SK-N-SH (cell line): ENCODE measurements around the gene PTK7. TPM values are rescaled to one million over a fixed set of nuclear protein-coding genes. Genes with fewer than 3 reads are reported as not detected.

Experiments used
- CTCF ChIA-PET: fragments of 300-600, 350-600 bp; formaldehyde crosslinking; extraction: SDS; loops from one replicate; lab custom pipeline; 2021; lab: Yijun Ruan, JAX
- POLR2A ChIA-PET: fragments of 350-600 bp; sonication (Branson Sonifier 250); formaldehyde crosslinking; extraction: SDS; loops from one replicate; lab custom pipeline; 2020; ENCODE audit warnings: antibody characterized with exemption, inconsistent platforms; lab: Yijun Ruan, JAX
- DNase-seq: peaks from one replicate; pipeline ENCODE4 v3.0.0; 2012
- H2AFZ ChIP-seq: fragments of 200-600 bp; sonication (generic); 2 replicates; pipeline ENCODE4 v1.8.1; 2016; ENCODE audit warnings: antibody characterized with exemption, mild to moderate bottlenecking, low read depth
- H3F3A ChIP-seq: fragments of 200-600 bp; sonication (generic); replicated peaks from 2 replicates; pipeline ENCODE3; 2016; ENCODE audit warnings: antibody characterized with exemption, mild to moderate bottlenecking; ENCODE audit not compliant: insufficient read depth
- H3K27ac ChIP-seq, 2 experiments: fragments of 200-500 bp in 1 of 2; fragments of 200-600 bp in 1 of 2; sonication (Bioruptor generic) in 1 of 2; sonication (generic), shearing (Covaris generic) in 1 of 2; 2 replicates each; pipeline versions ENCODE4 v1.5.1 to v1.6.1; 2014 to 2016; ENCODE audit warnings: low read depth in 2 of 2, inconsistent platforms in 1 of 2, low read length in 1 of 2, mild to moderate bottlenecking in 1 of 2, mixed read lengths in 1 of 2
- H3K27me3 ChIP-seq: fragments of 200-600 bp; sonication (generic), shearing (Covaris generic); 2 replicates; pipeline ENCODE4 v1.6.1; 2016; ENCODE audit warnings: mixed run types; ENCODE audit not compliant: insufficient read depth
- H3K36me3 ChIP-seq, 2 experiments: fragments of 200-500 bp in 1 of 2; fragments of 200-600 bp in 1 of 2; sonication (Bioruptor generic) in 1 of 2; sonication (generic) in 1 of 2; replicated peaks in 1 of 2; 2 replicates each; pipeline versions ENCODE3 to v1.5.1; 2014 to 2016; ENCODE audit warnings: low read length in 1 of 2, mild to moderate bottlenecking in 1 of 2; ENCODE audit not compliant: insufficient read depth in 2 of 2, control insufficient read depth in 1 of 2
- H3K4me1 ChIP-seq, 2 experiments: fragments of 200-500 bp in 1 of 2; fragments of 200-600 bp in 1 of 2; sonication (Bioruptor generic) in 1 of 2; sonication (generic), shearing (Covaris generic) in 1 of 2; 2 replicates each; pipeline versions ENCODE4 v1.5.1 to v1.6.1; 2014 to 2016; ENCODE audit warnings: low read depth in 1 of 2, low read length in 1 of 2, mixed run types in 1 of 2; ENCODE audit not compliant: insufficient read depth in 2 of 2, control insufficient read depth in 1 of 2
- H3K4me2 ChIP-seq: fragments of 200-600 bp; sonication (generic), shearing (Covaris generic); 2 replicates; pipeline ENCODE4 v1.6.1; 2017; ENCODE audit warnings: mixed run types
- H3K4me3 ChIP-seq, 2 experiments: fragments of 200-500 bp in 1 of 2; fragments of 200-600 bp in 1 of 2; sonication (Bioruptor generic) in 1 of 2; sonication (generic), shearing (Covaris generic) in 1 of 2; 2 replicates each; pipeline versions ENCODE4 v1.5.1 to v1.8.1; 2014 to 2016; ENCODE audit warnings: low read depth in 2 of 2, inconsistent platforms in 1 of 2, low read length in 1 of 2, mild to moderate bottlenecking in 1 of 2, mixed read lengths in 1 of 2, moderate library complexity in 1 of 2
- H3K79me2 ChIP-seq: fragments of 200-600 bp; sonication (generic); 2 replicates; pipeline ENCODE4 v1.8.1; 2017; ENCODE audit warnings: mild to moderate bottlenecking; ENCODE audit not compliant: insufficient read depth
- H3K9ac ChIP-seq: fragments of 200-600 bp; sonication (generic); 2 replicates; pipeline ENCODE4 v1.6.1; 2017; ENCODE audit warnings: mixed run types
- H3K9me2 ChIP-seq: fragments of 200-600 bp; sonication (generic); 2 replicates; pipeline ENCODE4 v1.6.1; 2017; ENCODE audit warnings: mixed run types
- H3K9me3 ChIP-seq: fragments of 200-600 bp; sonication (generic); 2 replicates; pipeline ENCODE4 v1.6.1; 2017; ENCODE audit warnings: mixed run types, mild to moderate bottlenecking, moderate library complexity
- H4K20me1 ChIP-seq: fragments of 200-600 bp; sonication (generic); 2 replicates; pipeline ENCODE4 v1.6.1; 2017; ENCODE audit warnings: mild to moderate bottlenecking, mixed run types; ENCODE audit not compliant: insufficient read depth
- EZH2phosphoT487 ChIP-seq: fragments of 200-600 bp; sonication (generic); IDR thresholded peaks from 2 replicates; pipeline ENCODE4 v1.6.1; 2017; ENCODE audit warnings: low read depth, mixed run types, mild to moderate bottlenecking, antibody characterized with exemption, moderate library complexity, borderline replicate concordance
- FOSL2 ChIP-seq: IDR thresholded peaks from 2 replicates; pipeline ENCODE4 v1.4.0; 2012; ENCODE audit warnings: low read depth, mild to moderate bottlenecking, moderate library complexity, borderline replicate concordance
- FOXM1 ChIP-seq: IDR thresholded peaks from 2 replicates; pipeline ENCODE4 v1.4.0; 2012; ENCODE audit warnings: low read depth, mild to moderate bottlenecking
- GATA2 ChIP-seq: sonication (generic); formaldehyde crosslinking; IDR thresholded peaks from 2 replicates; pipeline ENCODE4 v1.5.0; 2020; ENCODE audit warnings: mild to moderate bottlenecking, missing genetic modification reagents
- MXI1 ChIP-seq: IDR thresholded peaks from 2 replicates; pipeline ENCODE4 v1.6.1; 2012; ENCODE audit warnings: mild to moderate bottlenecking, low read depth, low read length, improper control_type of control experiment
- NRF1 ChIP-seq: IDR thresholded peaks from 2 replicates; pipeline ENCODE4 v1.6.1; 2012; ENCODE audit warnings: low read depth, mild to moderate bottlenecking, low read length
- POLR2AphosphoS5 ChIP-seq: IDR thresholded peaks from 2 replicates; pipeline ENCODE4 v1.6.1; 2012; ENCODE audit warnings: low read depth, low read length
- TCF12 ChIP-seq: IDR thresholded peaks from 2 replicates; pipeline ENCODE4 v1.4.0; 2012
- TEAD4 ChIP-seq: IDR thresholded peaks from 2 replicates; pipeline ENCODE4 v1.4.0; 2012; ENCODE audit warnings: mild to moderate bottlenecking, borderline replicate concordance; ENCODE audit not compliant: insufficient read depth
- WGBS: methylation state at CpG from one replicate; pipeline ENCODE4 v1.1.6; 2017; ENCODE audit warnings: low lambda C conversion rate; 5-methylcytosine and 5-hydroxymethylcytosine counted together
- polyA plus RNA-seq, 3 experiments: library from polyadenylated mRNA; depleted of rRNA; stranded (reverse); fragments of >200 nt; gene quantifications; 2 replicates each; pipeline ENCODE4 v1.2.3, GENCODE V29; 2012
- TF ChIP-seq, protein P1 (sequence below): IDR thresholded peaks from 2 replicates; pipeline ENCODE4 v1.4.0; 2012; ENCODE audit warnings: low read depth, borderline replicate concordance
- TF ChIP-seq, protein P2 (sequence below): IDR thresholded peaks from 2 replicates; pipeline ENCODE4 v1.4.0; 2012; ENCODE audit warnings: low read depth, borderline replicate concordance
- TF ChIP-seq, protein P3 (sequence below): fragments of 150-350 bp; IDR thresholded peaks from 2 replicates; pipeline ENCODE4 v1.6.1; 2017; ENCODE audit warnings: antibody characterized with exemption, low read length, low read depth, borderline replicate concordance
- TF ChIP-seq, protein P4 (sequence below): fragments of 200-600 bp; sonication (generic); IDR thresholded peaks from 2 replicates; pipeline ENCODE4 v1.6.1; 2017; ENCODE audit warnings: antibody characterized with exemption, mild to moderate bottlenecking, moderate library complexity
- TF ChIP-seq, protein P5 (sequence below): fragments of 150-350 bp; IDR thresholded peaks from 2 replicates; pipeline ENCODE4 v1.6.1; 2016; ENCODE audit warnings: mild to moderate bottlenecking, low read depth, low read length

PTK7 gene
- polyA plus RNA-seq, 1 of the 3 experiments (the other 2 are of a cell fraction) = 105 TPM

DNA sequence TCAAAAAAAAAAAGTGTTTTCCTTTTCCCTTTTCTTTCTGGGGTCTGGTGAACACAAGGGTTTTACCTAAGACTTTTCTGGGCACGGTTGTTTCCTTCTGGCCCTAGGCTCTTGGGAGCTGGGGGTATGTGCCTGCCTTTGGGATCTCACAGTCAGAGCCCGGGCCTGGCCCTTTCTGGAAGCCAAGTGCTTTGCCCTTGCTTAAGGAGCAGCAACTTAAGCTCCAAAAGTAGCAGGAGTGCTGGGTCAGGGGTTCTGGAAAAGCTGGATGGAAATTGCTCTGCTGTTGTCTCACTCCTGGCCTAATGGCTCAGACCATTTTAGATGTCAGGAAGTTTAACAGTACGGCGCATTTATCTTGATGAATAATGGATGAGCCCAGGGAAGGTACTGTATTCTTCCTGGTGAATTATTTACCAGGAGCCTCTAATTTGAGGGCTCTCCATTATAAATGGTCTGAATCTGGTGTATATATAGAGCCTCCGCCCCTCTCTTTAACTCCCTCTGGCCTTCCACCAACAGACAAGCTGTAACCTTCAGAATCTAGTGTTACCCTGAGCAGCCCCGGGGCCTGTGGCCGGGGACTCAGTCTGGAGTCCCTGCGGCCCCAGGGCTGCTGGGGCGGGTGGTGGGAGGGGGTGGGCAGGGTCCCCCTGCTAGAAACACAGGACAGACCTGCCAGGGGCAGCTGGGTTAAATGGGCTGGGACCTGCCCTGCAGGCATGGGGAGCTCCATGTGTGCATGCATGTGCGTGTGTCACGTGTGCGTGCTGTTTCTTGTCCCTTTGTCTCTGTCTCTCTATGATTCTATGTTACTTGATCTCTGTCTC is 37.5 kb downstream of the PTK7 start:
- WGBS = 71% methylated on average over 8 of the region's 12 CpGs
- TF ChIP-seq GATA2 (CRISPR knock-in tag) = no peak; the same call in 1 of the 2 replicates
- TF ChIP-seq, protein P1, sequence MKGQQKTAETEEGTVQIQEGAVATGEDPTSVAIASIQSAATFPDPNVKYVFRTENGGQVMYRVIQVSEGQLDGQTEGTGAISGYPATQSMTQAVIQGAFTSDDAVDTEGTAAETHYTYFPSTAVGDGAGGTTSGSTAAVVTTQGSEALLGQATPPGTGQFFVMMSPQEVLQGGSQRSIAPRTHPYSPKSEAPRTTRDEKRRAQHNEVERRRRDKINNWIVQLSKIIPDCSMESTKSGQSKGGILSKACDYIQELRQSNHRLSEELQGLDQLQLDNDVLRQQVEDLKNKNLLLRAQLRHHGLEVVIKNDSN = peak; percentile 48; the same call in 1 of the 2 replicates
- no peak for TF ChIP-seq NRF1
- peak; percentile 64 for TF ChIP-seq MXI1
- no peak for TF ChIP-seq POLR2AphosphoS5
- TF ChIP-seq, protein P2, sequence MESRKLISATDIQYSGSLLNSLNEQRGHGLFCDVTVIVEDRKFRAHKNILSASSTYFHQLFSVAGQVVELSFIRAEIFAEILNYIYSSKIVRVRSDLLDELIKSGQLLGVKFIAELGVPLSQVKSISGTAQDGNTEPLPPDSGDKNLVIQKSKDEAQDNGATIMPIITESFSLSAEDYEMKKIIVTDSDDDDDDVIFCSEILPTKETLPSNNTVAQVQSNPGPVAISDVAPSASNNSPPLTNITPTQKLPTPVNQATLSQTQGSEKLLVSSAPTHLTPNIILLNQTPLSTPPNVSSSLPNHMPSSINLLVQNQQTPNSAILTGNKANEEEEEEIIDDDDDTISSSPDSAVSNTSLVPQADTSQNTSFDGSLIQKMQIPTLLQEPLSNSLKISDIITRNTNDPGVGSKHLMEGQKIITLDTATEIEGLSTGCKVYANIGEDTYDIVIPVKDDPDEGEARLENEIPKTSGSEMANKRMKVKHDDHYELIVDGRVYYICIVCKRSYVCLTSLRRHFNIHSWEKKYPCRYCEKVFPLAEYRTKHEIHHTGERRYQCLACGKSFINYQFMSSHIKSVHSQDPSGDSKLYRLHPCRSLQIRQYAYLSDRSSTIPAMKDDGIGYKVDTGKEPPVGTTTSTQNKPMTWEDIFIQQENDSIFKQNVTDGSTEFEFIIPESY = no peak
- no peak for TF ChIP-seq TEAD4
- no peak for TF ChIP-seq FOXM1
- TF ChIP-seq, protein P3, sequence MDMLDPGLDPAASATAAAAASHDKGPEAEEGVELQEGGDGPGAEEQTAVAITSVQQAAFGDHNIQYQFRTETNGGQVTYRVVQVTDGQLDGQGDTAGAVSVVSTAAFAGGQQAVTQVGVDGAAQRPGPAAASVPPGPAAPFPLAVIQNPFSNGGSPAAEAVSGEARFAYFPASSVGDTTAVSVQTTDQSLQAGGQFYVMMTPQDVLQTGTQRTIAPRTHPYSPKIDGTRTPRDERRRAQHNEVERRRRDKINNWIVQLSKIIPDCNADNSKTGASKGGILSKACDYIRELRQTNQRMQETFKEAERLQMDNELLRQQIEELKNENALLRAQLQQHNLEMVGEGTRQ = no peak
- POLR2A ChIA-PET = interaction anchor here (0.7 to 1.8 kb wide), 5 partner anchors 11 to 91 kb away, joined by 3 to 21 read pairs (median 4); partner anchors contain the start of genes CUL7 and PTK7
- peaks cover 4% of the 10 kb centered on the region for H3F3A ChIP-seq
- H3K79me2 ChIP-seq = peaks cover 79% of the 10 kb centered on the region
- H3K4me1 ChIP-seq = peaks cover 18 to 32% of the 10 kb centered on the region in 2 experiments; a peak in 3 of 4 replicates
- CTCF ChIA-PET = interaction anchor here (1.0 to 2.4 kb wide), 7 partner anchors 8 to 212 kb away, joined by 3 to 11 read pairs (median 5); no protein-coding TSS in a partner anchor
- H4K20me1 ChIP-seq = no peaks in the 10 kb centered on the region
- H2AFZ ChIP-seq = peak overlapping the region; percentile 59; the same call in 1 of the 2 replicates
- no peaks in the 10 kb centered on the region for H3K9me3 ChIP-seq
- H3K9ac ChIP-seq = peak overlapping the region; percentile 33; the same call in 1 of the 2 replicates
- peak overlapping the region; percentile 76; a peak in 3 of 4 replicates for H3K27ac ChIP-seq
- no peak overlapping the region for H3K4me2 ChIP-seq
- no peak overlapping the region for H3K4me3 ChIP-seq
- no peaks in the 10 kb centered on the region for H3K9me2 ChIP-seq
- H3K36me3 ChIP-seq = no peaks in the 10 kb centered on the region
- H3K27me3 ChIP-seq = no peaks in the 10 kb centered on the region
- peak; percentile 80 for DNase-seq

DNA sequence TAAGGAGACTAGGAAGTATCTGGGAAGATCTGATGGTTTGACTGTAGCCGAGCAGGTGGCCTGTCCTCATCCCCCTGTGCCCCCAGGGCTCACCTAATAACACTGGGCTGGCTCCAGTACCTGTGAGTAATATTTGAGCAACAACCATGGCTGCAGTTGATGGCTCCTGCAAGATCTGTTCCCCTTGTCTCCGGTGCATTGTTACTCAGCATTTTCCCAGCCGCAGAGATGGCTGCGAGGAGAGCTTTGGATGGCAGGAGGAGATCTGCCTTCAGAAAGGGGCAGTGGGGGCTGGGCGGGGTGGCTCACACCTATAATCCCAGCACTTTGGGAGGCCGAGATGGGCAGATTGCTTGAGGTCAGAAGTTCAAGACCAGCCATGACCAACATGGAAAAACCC is 39.3 kb downstream of the PTK7 start:
- TF ChIP-seq POLR2AphosphoS5 (no peak), TCF12 (no peak), MXI1 (no peak), FOSL2 (no peak), GATA2 (CRISPR knock-in tag) (no peak), EZH2phosphoT487 (no peak)
- TF ChIP-seq, protein P4, sequence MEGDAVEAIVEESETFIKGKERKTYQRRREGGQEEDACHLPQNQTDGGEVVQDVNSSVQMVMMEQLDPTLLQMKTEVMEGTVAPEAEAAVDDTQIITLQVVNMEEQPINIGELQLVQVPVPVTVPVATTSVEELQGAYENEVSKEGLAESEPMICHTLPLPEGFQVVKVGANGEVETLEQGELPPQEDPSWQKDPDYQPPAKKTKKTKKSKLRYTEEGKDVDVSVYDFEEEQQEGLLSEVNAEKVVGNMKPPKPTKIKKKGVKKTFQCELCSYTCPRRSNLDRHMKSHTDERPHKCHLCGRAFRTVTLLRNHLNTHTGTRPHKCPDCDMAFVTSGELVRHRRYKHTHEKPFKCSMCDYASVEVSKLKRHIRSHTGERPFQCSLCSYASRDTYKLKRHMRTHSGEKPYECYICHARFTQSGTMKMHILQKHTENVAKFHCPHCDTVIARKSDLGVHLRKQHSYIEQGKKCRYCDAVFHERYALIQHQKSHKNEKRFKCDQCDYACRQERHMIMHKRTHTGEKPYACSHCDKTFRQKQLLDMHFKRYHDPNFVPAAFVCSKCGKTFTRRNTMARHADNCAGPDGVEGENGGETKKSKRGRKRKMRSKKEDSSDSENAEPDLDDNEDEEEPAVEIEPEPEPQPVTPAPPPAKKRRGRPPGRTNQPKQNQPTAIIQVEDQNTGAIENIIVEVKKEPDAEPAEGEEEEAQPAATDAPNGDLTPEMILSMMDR = no peak
- TF ChIP-seq, protein P5, sequence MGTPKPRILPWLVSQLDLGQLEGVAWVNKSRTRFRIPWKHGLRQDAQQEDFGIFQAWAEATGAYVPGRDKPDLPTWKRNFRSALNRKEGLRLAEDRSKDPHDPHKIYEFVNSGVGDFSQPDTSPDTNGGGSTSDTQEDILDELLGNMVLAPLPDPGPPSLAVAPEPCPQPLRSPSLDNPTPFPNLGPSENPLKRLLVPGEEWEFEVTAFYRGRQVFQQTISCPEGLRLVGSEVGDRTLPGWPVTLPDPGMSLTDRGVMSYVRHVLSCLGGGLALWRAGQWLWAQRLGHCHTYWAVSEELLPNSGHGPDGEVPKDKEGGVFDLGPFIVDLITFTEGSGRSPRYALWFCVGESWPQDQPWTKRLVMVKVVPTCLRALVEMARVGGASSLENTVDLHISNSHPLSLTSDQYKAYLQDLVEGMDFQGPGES = no peak
- TF ChIP-seq, protein P3 = no peak
- ChIA-PET CTCF (interaction anchor here (1.6 to 2.5 kb wide), 2 partner anchors 8 to 15 kb away, joined by 5 to 8 read pairs; no protein-coding TSS in a partner anchor), POLR2A (no interaction called here)
- Histone ChIP-seq H3K4me1 (peaks cover 25 to 40% of the 10 kb centered on the region in 2 experiments; a peak in 3 of 4 replicates), H3K27ac (peak overlapping the region in 1 of 2 experiments; percentile 76; a peak in 2 of 4 replicates), H3K27me3 (no peaks in the 10 kb centered on the region), H3F3A (peaks cover 4% of the 10 kb centered on the region), H3K9me3 (no peaks in the 10 kb centered on the region), H3K9ac (no peak overlapping the region), H3K4me2 (no peak overlapping the region), H3K9me2 (no peaks in the 10 kb centered on the region), H4K20me1 (no peaks in the 10 kb centered on the region), H3K79me2 (peaks cover 89% of the 10 kb centered on the region), H3K36me3 (no peaks in the 10 kb centered on the region), H3K4me3 (no peak overlapping the region), H2AFZ (no peak overlapping the region)
- 96% methylated on average over 6 of the region's 6 CpGs for WGBS
- no peak for DNase-seq
